ENCODE measurements around the gene PEPD.

DNA sequence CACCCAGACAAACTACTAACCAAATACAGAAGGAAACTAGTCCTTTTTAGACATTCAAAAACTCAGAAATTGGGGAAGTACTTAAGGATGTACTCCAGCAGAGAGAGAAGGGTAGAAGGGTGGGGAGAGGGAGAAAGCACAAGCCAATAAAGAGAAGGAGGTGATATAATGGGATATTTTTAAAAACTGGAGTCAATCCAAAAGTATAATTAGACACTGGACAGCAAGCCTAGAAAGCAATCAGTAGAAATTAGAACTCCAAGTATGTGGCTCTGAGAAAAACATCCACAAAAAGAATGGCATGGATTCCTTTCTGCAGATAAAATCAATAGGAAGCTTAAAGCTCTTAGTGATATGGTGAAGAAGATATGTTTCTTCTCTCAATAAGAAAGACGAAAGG is 55.8 kb downstream of the PEPD start:
- TF ChIP-seq POLR2AphosphoS5 (IDR thresholded peaks at IDR 0.05; ENCODE audit: low read depth, low read length) (no peak), TAF1 (IDR thresholded peaks at IDR 0.05; ENCODE audit: borderline replicate concordance, insufficient read depth, low read length) (no peak)

Measured in PFSK-1 (cell line).